ENCODE results near the gene MCTP1.

MCTP1 gene

GRCh38 chr5:95043648-95044047, 241.2 kb downstream of the MCTP1 start:
- no peak for TF ChIP-seq SPI1 (IDR thresholded peaks at IDR 0.05; ENCODE audit: borderline replicate concordance, low read depth)
- no peak for TF ChIP-seq REST (IDR thresholded peaks at IDR 0.05; ENCODE audit: insufficient replicate concordance, low read depth)
- TF ChIP-seq CTCF (IDR thresholded peaks at IDR 0.05; ENCODE audit: insufficient read depth, low read length) = no peak
- no peak for TF ChIP-seq POLR2AphosphoS5 (IDR thresholded peaks at IDR 0.05; ENCODE audit: low read depth)
- no peak for TF ChIP-seq GABPA (IDR thresholded peaks at IDR 0.05; ENCODE audit: low read depth)
- Histone ChIP-seq H3K27me3 (ENCODE audit: insufficient read depth, poor library complexity, severe bottlenecking) (no peaks in the 10 kb centered on the region), H3K4me3 (replicated peaks; ENCODE audit: insufficient read depth, low read length) (no peak overlapping the region), H3K27ac (replicated peaks) (no peak overlapping the region)
- DNase-seq (ENCODE audit: low read depth in 1 of 2, low spot score in 1 of 2) = no peak

- peak in 1 of 2 experiments; percentile 51 for DNase-seq (ENCODE audit: low read depth in 1 of 2, low spot score in 1 of 2)
- Histone ChIP-seq H3K27me3 (ENCODE audit: insufficient read depth, poor library complexity, severe bottlenecking) (no peaks in the 10 kb centered on the region), H3K4me3 (replicated peaks; ENCODE audit: insufficient read depth, low read length) (no peak overlapping the region), H3K27ac (replicated peaks) (no peak overlapping the region)
- no peak for TF ChIP-seq GABPA (IDR thresholded peaks at IDR 0.05; ENCODE audit: low read depth)
- TF ChIP-seq SPI1 (IDR thresholded peaks at IDR 0.05; ENCODE audit: borderline replicate concordance, low read depth) = peak; percentile 85
These were observed 241.7 kb downstream of the MCTP1 start for GRCh38 chr5:95043234-95043633.

- no peak for TF ChIP-seq GABPA (IDR thresholded peaks at IDR 0.05; ENCODE audit: low read depth)
- no peak for TF ChIP-seq REST (IDR thresholded peaks at IDR 0.05; ENCODE audit: insufficient replicate concordance, low read depth)
- no peak for TF ChIP-seq SPI1 (IDR thresholded peaks at IDR 0.05; ENCODE audit: borderline replicate concordance, low read depth)
- no peak for TF ChIP-seq POLR2AphosphoS5 (IDR thresholded peaks at IDR 0.05; ENCODE audit: low read depth)
- no peak for TF ChIP-seq CTCF (IDR thresholded peaks at IDR 0.05; ENCODE audit: insufficient read depth, low read length)
- no peaks in the 10 kb centered on the region for H3K27me3 ChIP-seq (ENCODE audit: insufficient read depth, poor library complexity, severe bottlenecking)
- DNase-seq (ENCODE audit: low read depth in 1 of 2, low spot score in 1 of 2) = no peak
- no peak overlapping the region for H3K4me3 ChIP-seq (replicated peaks; ENCODE audit: insufficient read depth, low read length)
- no peak overlapping the region for H3K27ac ChIP-seq (replicated peaks)
These were observed 242.9 kb downstream of the MCTP1 start for GRCh38 chr5:95042037-95042436.

- Histone ChIP-seq H3K4me3 (replicated peaks; ENCODE audit: insufficient read depth, low read length) (no peak overlapping the region), H3K27me3 (ENCODE audit: insufficient read depth, poor library complexity, severe bottlenecking) (no peaks in the 10 kb centered on the region), H3K27ac (replicated peaks) (no peak overlapping the region)
- DNase-seq (ENCODE audit: low read depth in 1 of 2, low spot score in 1 of 2) = no peak
- no peak for TF ChIP-seq GABPA (IDR thresholded peaks at IDR 0.05; ENCODE audit: low read depth)
- no peak for TF ChIP-seq SPI1 (IDR thresholded peaks at IDR 0.05; ENCODE audit: borderline replicate concordance, low read depth)
- no peak for TF ChIP-seq POLR2AphosphoS5 (IDR thresholded peaks at IDR 0.05; ENCODE audit: low read depth)
- TF ChIP-seq REST (IDR thresholded peaks at IDR 0.05; ENCODE audit: insufficient replicate concordance, low read depth) = no peak
- TF ChIP-seq CTCF (IDR thresholded peaks at IDR 0.05; ENCODE audit: insufficient read depth, low read length) = no peak
These were observed 248.8 kb downstream of the MCTP1 start for GRCh38 chr5:95035891-95036685.
